GM23338 (cell line): Measurements from ENCODE around the gene LYL1. TPM values are rescaled to one million over a fixed set of nuclear protein-coding genes. Genes with fewer than 3 reads are reported as not detected.

ENCODE experiments used
- ATAC-seq: fragments of 200-7000 bp; cut with Tn5 transposase; 3 replicates; pipeline ENCODE4 v1.9.1; 2020
- DNase-seq: peaks from one replicate; pipeline ENCODE4 v3.0.0-alpha.2; 2015; ENCODE audit warnings: low spot score
- H2AFZ ChIP-seq: fragments of 200-600 bp; sonication (generic); 2 replicates; pipeline ENCODE4 v1.8.0; 2016; ENCODE audit warnings: antibody characterized with exemption, mild to moderate bottlenecking, moderate library complexity
- H3F3A ChIP-seq: fragments of 200-600 bp; sonication (generic); replicated peaks from 2 replicates; pipeline ENCODE4 v1.8.0; 2017; ENCODE audit warnings: antibody characterized with exemption, mixed run types, low read depth
- H3K27ac ChIP-seq: fragments of 200-600 bp; sonication (generic); 2 replicates; pipeline ENCODE4 v1.6.1; 2016; ENCODE audit warnings: low read depth
- H3K27me3 ChIP-seq: fragments of 200-600 bp; sonication (generic); 2 replicates; pipeline ENCODE4 v1.8.0; 2016; ENCODE audit warnings: mild to moderate bottlenecking, mixed run types, moderate library complexity; ENCODE audit not compliant: insufficient read depth
- H3K36me3 ChIP-seq: fragments of 200-600 bp; sonication (generic); 2 replicates; pipeline ENCODE4 v1.8.0; 2016; ENCODE audit warnings: mild to moderate bottlenecking; ENCODE audit not compliant: insufficient read depth
- H3K4me1 ChIP-seq: fragments of 200-600 bp; sonication (generic); 2 replicates; pipeline ENCODE4 v1.8.0; 2016; ENCODE audit warnings: mild to moderate bottlenecking, moderate library complexity; ENCODE audit not compliant: insufficient read depth
- H3K4me2 ChIP-seq: fragments of 200-600 bp; sonication (generic); 2 replicates; pipeline ENCODE4 v1.7.1; 2017; ENCODE audit warnings: mixed run types
- H3K4me3 ChIP-seq: fragments of 200-600 bp; sonication (generic); 2 replicates; pipeline ENCODE4 v1.6.1; 2016; ENCODE audit warnings: mixed run types
- H3K79me2 ChIP-seq: fragments of 200-600 bp; sonication (generic); replicated peaks from 2 replicates; pipeline ENCODE4 v1.8.0; 2017; ENCODE audit warnings: mild to moderate bottlenecking; ENCODE audit not compliant: insufficient read depth
- H3K9me2 ChIP-seq: fragments of 200-600 bp; sonication (generic); 2 replicates; pipeline ENCODE4 v1.8.0; 2017; ENCODE audit not compliant: insufficient read depth
- H4K20me1 ChIP-seq: fragments of 200-600 bp; sonication (generic); replicated peaks from 2 replicates; pipeline ENCODE4 v1.8.0; 2017; ENCODE audit warnings: mild to moderate bottlenecking; ENCODE audit not compliant: insufficient read depth
- H3K27ac Mint-ChIP-seq: 2 replicates; pipeline ENCODE4 v1.8.0; 2020; ENCODE audit warnings: inconsistent platforms, mild to moderate bottlenecking, moderate library complexity, mixed read lengths
- H3K27me3 Mint-ChIP-seq: 3 replicates; pipeline ENCODE4 v1.8.0; 2022; ENCODE audit warnings: low read depth, mild to moderate bottlenecking, moderate library complexity, mixed read lengths, inconsistent platforms; ENCODE audit not compliant: insufficient read depth, poor library complexity
- H3K36me3 Mint-ChIP-seq: 3 replicates; pipeline ENCODE4 v1.8.0; 2021; ENCODE audit warnings: low read depth, mild to moderate bottlenecking, inconsistent platforms, moderate library complexity, mixed read lengths
- H3K4me1 Mint-ChIP-seq: 3 replicates; pipeline ENCODE4 v1.8.0; 2020; ENCODE audit warnings: mild to moderate bottlenecking, inconsistent platforms, mixed read lengths
- H3K4me3 Mint-ChIP-seq: 3 replicates; pipeline ENCODE4 v1.8.0; 2021; ENCODE audit warnings: moderate library complexity, mild to moderate bottlenecking, inconsistent platforms, mixed read lengths
- H3K9me3 Mint-ChIP-seq: 3 replicates; pipeline ENCODE4 v1.8.0; 2020; ENCODE audit warnings: moderate library complexity, mild to moderate bottlenecking, inconsistent platforms, mixed read lengths
- CREB1 ChIP-seq: fragments of 250-450 bp; sonication (Bioruptor Pico); IDR thresholded peaks from 2 replicates; pipeline ENCODE4 v1.5.0; 2020; ENCODE audit warnings: low read depth, mild to moderate bottlenecking, moderate library complexity
- NANOG ChIP-seq: IDR thresholded peaks from 2 replicates; pipeline ENCODE4 v1.6.1; 2016; ENCODE audit warnings: antibody characterized with exemption, borderline replicate concordance
- STAT1 ChIP-seq: IDR thresholded peaks from one replicate; pipeline ENCODE4 v1.6.1; 2016; ENCODE audit warnings: antibody characterized with exemption; ENCODE audit not compliant: unreplicated experiment
- ZNF114 ChIP-seq: fragments of 250-450 bp; sonication (Bioruptor Pico); IDR thresholded peaks from 2 replicates; pipeline ENCODE4 v1.5.0; 2020; ENCODE audit warnings: mild to moderate bottlenecking, moderate library complexity
- ZNF331 ChIP-seq: fragments of 250-450 bp; sonication (Bioruptor Pico); IDR thresholded peaks from 2 replicates; pipeline ENCODE4 v1.5.0; 2020; ENCODE audit warnings: low read depth, mild to moderate bottlenecking, moderate library complexity
- polyA plus RNA-seq: library from polyadenylated mRNA; unstranded; fragments of >200 nt; fragmentation: Nextera tagmentation; extraction: Ambion mirVana; gene quantifications from 2 replicates; pipeline ENCODE4 v1.2.1, GENCODE V29; 2016
- total RNA-seq: library from RNA; depleted of rRNA; stranded (reverse); fragments of >200 nt; shearing (Covaris generic); gene quantifications from 2 replicates; pipeline ENCODE4 v1.2.3, GENCODE V29; 2014
- TF ChIP-seq, protein P1 (sequence below): IDR thresholded peaks from one replicate; pipeline ENCODE4 v1.6.1; 2018; ENCODE audit warnings: antibody characterized with exemption; ENCODE audit not compliant: unreplicated experiment
- TF ChIP-seq, protein P2 (sequence below): IDR thresholded peaks from 2 replicates; pipeline ENCODE4 v1.6.1; 2016; ENCODE audit warnings: antibody characterized with exemption
- TF ChIP-seq, protein P3 (sequence below), 2 experiments: fragments of 200-600 bp in 1 of 2; sonication (generic) in 1 of 2; conservative IDR thresholded peaks; 2 replicates each; pipeline versions ENCODE4 v1.5.1 to v1.6.1; 2016 to 2017; ENCODE audit warnings: antibody characterized with exemption in 2 of 2, low read depth in 2 of 2, mild to moderate bottlenecking in 2 of 2, moderate library complexity in 1 of 2

LYL1 gene
- total and polyA plus RNA-seq, 2 experiments from 2014 or later = 1.2 to 2.2 TPM

DNA sequence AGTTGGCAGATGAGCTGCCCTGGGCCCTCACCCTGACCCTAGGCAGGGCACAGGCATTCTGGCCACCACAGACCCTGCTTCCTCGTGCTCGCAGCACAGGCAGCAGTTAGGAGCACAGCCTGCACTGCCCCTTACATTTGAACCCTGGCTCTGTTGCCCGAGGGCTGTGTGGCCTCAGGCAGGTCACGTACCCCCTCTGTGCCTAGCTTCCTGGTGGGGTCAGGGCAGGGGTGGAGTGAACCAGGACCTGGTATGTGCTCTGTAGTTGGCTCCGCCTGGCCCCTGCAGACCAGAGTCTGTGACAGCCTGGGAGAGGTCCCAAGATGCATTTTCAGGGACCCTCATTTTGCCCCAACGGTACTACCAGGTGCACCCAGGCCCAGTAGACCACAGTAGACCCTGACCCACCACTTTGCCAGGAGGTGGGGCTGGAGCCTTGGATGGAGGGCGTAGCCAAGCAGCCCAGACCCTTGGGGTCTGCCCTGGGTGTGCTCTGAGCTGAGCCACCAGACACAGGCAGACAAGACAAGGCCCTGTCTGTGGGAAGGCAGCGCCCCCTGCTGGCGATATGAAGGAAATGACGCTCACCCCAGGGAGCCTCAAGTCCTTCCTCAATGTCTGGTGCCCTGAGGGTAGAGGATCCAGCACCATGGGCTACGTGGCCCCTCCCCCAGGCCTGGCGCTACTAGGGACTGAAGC is 9.1 kb downstream of the LYL1 start:
- Histone ChIP-seq H4K20me1 (0 out of 2 replicates have a peak, but pooled peaks cover 5% of the 10 kb centered on the region), H3K27me3 (peaks cover 59% of the 10 kb centered on the region), H3K36me3 (no peaks in the 10 kb centered on the region), H3K4me3 (peak overlapping the region; percentile 59; the same call in 1 of the 2 replicates), H2AFZ (no peak overlapping the region), H3K79me2 (no peaks in the 10 kb centered on the region), H3K27ac (no peak overlapping the region), H3K4me2 (peak overlapping the region; percentile 87), H3F3A (peaks cover 33% of the 10 kb centered on the region), H3K4me1 (peaks cover 41% of the 10 kb centered on the region), H3K9me2 (no peaks in the 10 kb centered on the region)
- Mint-ChIP-seq H3K36me3 (no peaks in the 10 kb centered on the region), H3K9me3 (no peaks in the 10 kb centered on the region), H3K4me1 (peaks cover 40% of the 10 kb centered on the region), H3K27me3 (peaks cover 58% of the 10 kb centered on the region), H3K27ac (no peak overlapping the region), H3K4me3 (no peak overlapping the region; the same call in 2 of the 3 replicates)
- TF ChIP-seq CREB1 (CRISPR knock-in tag) (peak; percentile 60), STAT1 (no peak), NANOG (no peak), ZNF331 (CRISPR knock-in tag) (no peak), ZNF114 (CRISPR knock-in tag) (no peak)
- TF ChIP-seq, protein P1, sequence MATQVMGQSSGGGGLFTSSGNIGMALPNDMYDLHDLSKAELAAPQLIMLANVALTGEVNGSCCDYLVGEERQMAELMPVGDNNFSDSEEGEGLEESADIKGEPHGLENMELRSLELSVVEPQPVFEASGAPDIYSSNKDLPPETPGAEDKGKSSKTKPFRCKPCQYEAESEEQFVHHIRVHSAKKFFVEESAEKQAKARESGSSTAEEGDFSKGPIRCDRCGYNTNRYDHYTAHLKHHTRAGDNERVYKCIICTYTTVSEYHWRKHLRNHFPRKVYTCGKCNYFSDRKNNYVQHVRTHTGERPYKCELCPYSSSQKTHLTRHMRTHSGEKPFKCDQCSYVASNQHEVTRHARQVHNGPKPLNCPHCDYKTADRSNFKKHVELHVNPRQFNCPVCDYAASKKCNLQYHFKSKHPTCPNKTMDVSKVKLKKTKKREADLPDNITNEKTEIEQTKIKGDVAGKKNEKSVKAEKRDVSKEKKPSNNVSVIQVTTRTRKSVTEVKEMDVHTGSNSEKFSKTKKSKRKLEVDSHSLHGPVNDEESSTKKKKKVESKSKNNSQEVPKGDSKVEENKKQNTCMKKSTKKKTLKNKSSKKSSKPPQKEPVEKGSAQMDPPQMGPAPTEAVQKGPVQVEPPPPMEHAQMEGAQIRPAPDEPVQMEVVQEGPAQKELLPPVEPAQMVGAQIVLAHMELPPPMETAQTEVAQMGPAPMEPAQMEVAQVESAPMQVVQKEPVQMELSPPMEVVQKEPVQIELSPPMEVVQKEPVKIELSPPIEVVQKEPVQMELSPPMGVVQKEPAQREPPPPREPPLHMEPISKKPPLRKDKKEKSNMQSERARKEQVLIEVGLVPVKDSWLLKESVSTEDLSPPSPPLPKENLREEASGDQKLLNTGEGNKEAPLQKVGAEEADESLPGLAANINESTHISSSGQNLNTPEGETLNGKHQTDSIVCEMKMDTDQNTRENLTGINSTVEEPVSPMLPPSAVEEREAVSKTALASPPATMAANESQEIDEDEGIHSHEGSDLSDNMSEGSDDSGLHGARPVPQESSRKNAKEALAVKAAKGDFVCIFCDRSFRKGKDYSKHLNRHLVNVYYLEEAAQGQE = no peak
- TF ChIP-seq, protein P2, sequence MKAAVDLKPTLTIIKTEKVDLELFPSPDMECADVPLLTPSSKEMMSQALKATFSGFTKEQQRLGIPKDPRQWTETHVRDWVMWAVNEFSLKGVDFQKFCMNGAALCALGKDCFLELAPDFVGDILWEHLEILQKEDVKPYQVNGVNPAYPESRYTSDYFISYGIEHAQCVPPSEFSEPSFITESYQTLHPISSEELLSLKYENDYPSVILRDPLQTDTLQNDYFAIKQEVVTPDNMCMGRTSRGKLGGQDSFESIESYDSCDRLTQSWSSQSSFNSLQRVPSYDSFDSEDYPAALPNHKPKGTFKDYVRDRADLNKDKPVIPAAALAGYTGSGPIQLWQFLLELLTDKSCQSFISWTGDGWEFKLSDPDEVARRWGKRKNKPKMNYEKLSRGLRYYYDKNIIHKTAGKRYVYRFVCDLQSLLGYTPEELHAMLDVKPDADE = no peak
- TF ChIP-seq, protein P3, sequence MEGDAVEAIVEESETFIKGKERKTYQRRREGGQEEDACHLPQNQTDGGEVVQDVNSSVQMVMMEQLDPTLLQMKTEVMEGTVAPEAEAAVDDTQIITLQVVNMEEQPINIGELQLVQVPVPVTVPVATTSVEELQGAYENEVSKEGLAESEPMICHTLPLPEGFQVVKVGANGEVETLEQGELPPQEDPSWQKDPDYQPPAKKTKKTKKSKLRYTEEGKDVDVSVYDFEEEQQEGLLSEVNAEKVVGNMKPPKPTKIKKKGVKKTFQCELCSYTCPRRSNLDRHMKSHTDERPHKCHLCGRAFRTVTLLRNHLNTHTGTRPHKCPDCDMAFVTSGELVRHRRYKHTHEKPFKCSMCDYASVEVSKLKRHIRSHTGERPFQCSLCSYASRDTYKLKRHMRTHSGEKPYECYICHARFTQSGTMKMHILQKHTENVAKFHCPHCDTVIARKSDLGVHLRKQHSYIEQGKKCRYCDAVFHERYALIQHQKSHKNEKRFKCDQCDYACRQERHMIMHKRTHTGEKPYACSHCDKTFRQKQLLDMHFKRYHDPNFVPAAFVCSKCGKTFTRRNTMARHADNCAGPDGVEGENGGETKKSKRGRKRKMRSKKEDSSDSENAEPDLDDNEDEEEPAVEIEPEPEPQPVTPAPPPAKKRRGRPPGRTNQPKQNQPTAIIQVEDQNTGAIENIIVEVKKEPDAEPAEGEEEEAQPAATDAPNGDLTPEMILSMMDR (conservative IDR thresholded peaks at IDR 0.05; ENCODE audit: low read depth in 2 of 2) = peak; percentile 84 to 99
- peak; percentile 90 for DNase-seq
- peak; percentile 33 for ATAC-seq
